Activated CD4-positive, CD25-positive, alpha-beta regulatory T cell (primary cell): ENCODE results near the gene PEAK1.

Experiments
- DNase-seq, 4 experiments: peaks; one replicate each; lab custom pipeline; 2025; lab: John Stamatoyannopoulos, UW

The PEAK1 gene

GRCh38 chr15:77419836-77420609, at the start of gene PEAK1:
TSS of gene PEAK1 (minus strand) at chr15:77420104. CDS start at chr15:77181926, 238,178 bp downstream.
- DNase-seq, result peak; percentile 98 to 99 (median 99)

GRCh38 chr15:77468896-77469295, 49.0 kb upstream of the PEAK1 start:
- DNase-seq, result no peak

- no peak for DNase-seq
Measured at GRCh38 chr15:77466521-77466920, 46.6 kb upstream of the PEAK1 start.

- DNase-seq, result no peak
Measured at GRCh38 chr15:77464129-77464865, 44.4 kb upstream of the PEAK1 start.

GRCh38 chr15:77461486-77461885, 41.6 kb upstream of the PEAK1 start:
- no peak for DNase-seq

GRCh38 chr15:77459031-77459430, 39.1 kb upstream of the PEAK1 start:
- no peak for DNase-seq

- DNase-seq, result no peak
Measured at GRCh38 chr15:77457905-77458265, 38.0 kb upstream of the PEAK1 start.

GRCh38 chr15:77457191-77457904, 37.4 kb upstream of the PEAK1 start:
- DNase-seq, result no peak

- no peak for DNase-seq
Measured at GRCh38 chr15:77456746-77457145, 36.8 kb upstream of the PEAK1 start.

GRCh38 chr15:77455696-77456321, 35.9 kb upstream of the PEAK1 start:
- DNase-seq, result no peak

GRCh38 chr15:77454951-77455350, 35.0 kb upstream of the PEAK1 start:
- DNase-seq, result no peak

- no peak for DNase-seq
Measured at GRCh38 chr15:77454265-77454664, 34.4 kb upstream of the PEAK1 start.

GRCh38 chr15:77446840-77447390, 27.0 kb upstream of the PEAK1 start:
- DNase-seq, result no peak

- DNase-seq, result no peak
Measured at GRCh38 chr15:77440378-77440999, 20.6 kb upstream of the PEAK1 start.

GRCh38 chr15:77437264-77437663, 17.4 kb upstream of the PEAK1 start:
- no peak for DNase-seq

- no peak for DNase-seq
Measured at GRCh38 chr15:77436822-77437221, 16.9 kb upstream of the PEAK1 start.

- DNase-seq, result no peak
Measured at GRCh38 chr15:77430652-77431051, 10.7 kb upstream of the PEAK1 start.

- DNase-seq, result no peak
Measured at GRCh38 chr15:77430213-77430612, 10.3 kb upstream of the PEAK1 start.

GRCh38 chr15:77426871-77427270, 7.0 kb upstream of the PEAK1 start:
- no peak for DNase-seq

GRCh38 chr15:77426377-77426776, 6.5 kb upstream of the PEAK1 start:
- DNase-seq, result no peak

- no peak for DNase-seq
Measured at GRCh38 chr15:77425104-77425503, 5.2 kb upstream of the PEAK1 start.

- DNase-seq, result peak in 1 of 4 experiments; percentile 1
Measured at GRCh38 chr15:77421370-77421700, 1.4 kb upstream of the PEAK1 start.
